Gastrocnemius medialis (tissue), 4 donors: ENCODE measurements around the gene NCAPD3. TPM values are rescaled to one million over a fixed set of nuclear protein-coding genes. Genes with fewer than 3 reads are reported as not detected.

Source experiments
- ATAC-seq, 2 donors: fragments of 150-250 bp; one replicate each; pipeline ENCODE4 v1.9.1; 2016
- DNase-seq, 2 donors: peaks; one replicate each; pipeline ENCODE4 v3.0.0-alpha.2; 2019
- H3K27ac ChIP-seq, 4 donors: fragments of 200-600 bp; sonication (generic); 1 replicate in 1 of 4; 2 replicates in 3 of 4; pipeline ENCODE4 v1.5.1; 2016 to 2018; ENCODE audit warnings: mild to moderate bottlenecking in 2 of 4, moderate library complexity in 1 of 4
- H3K27me3 ChIP-seq, 3 donors: fragments of 200-600 bp; sonication (generic) in 2 of 3; 1 replicate in 1 of 3; 2 replicates in 2 of 3; pipeline versions ENCODE4 v1.5.1 to v1.6.0; 2016 to 2019; ENCODE audit warnings: mild to moderate bottlenecking in 1 of 3, moderate library complexity in 1 of 3
- H3K36me3 ChIP-seq, 2 donors: fragments of 200-600 bp; sonication (generic) in 1 of 2; one replicate each; pipeline ENCODE4 v1.5.1; 2017 to 2018
- H3K4me1 ChIP-seq, 2 donors: fragments of 200-600 bp; sonication (generic) in 1 of 2; one replicate each; pipeline ENCODE4 v1.5.1; 2016 to 2017; ENCODE audit warnings: mild to moderate bottlenecking in 2 of 2
- H3K4me3 ChIP-seq, 4 donors: fragments of 200-600 bp; sonication (generic) in 3 of 4; 1 replicate in 1 of 4; 2 replicates in 3 of 4; pipeline ENCODE4 v1.5.1; 2016 to 2019; ENCODE audit warnings: mild to moderate bottlenecking in 2 of 4
- H3K9me3 ChIP-seq, 3 donors: fragments of 200-600 bp; sonication (generic) in 2 of 3; 1 replicate in 1 of 3; 2 replicates in 2 of 3; pipeline ENCODE4 v1.5.1; 2016 to 2019
- POLR2A ChIP-seq, 2 donors: fragments of 450-650 bp; IDR thresholded peaks; one replicate each; pipeline ENCODE4 v1.6.1; 2017; ENCODE audit warnings: antibody characterized with exemption in 2 of 2, mild to moderate bottlenecking in 2 of 2, moderate library complexity in 2 of 2
- in situ Hi-C, 4 donors: fragments of 200-750 bp; cut with MboI; loops; one replicate each; pipeline versions ENCODE4 v1.15.0 to v1.8.0; 2017; ENCODE audit warnings: low sequenced_read_pairs in 4 of 4
- intact Hi-C: fragments of 100-400 bp; cut with DNase I; formaldehyde crosslinking; loops from one replicate; pipeline ENCODE4 v1.15.1; 2023; ENCODE audit warnings: low total_unique reads
- total RNA-seq, 4 donors: library from RNA; depleted of rRNA; stranded (reverse); fragments of >200 nt; gene quantifications; one replicate each; pipeline versions ENCODE4 v1.1.0 to v1.2.3, GENCODE V29; 2016
- TF ChIP-seq, protein P1 (sequence below), 5 experiments: fragments of 450-650 bp in 3 of 5; fragments of 200-600 bp in 2 of 5; sonication (generic) in 2 of 5; IDR thresholded peaks in 4 of 5; conservative IDR thresholded peaks in 1 of 5; 1 replicate in 4 of 5; 2 replicates in 1 of 5; pipeline ENCODE4 v1.5.1; 2016 to 2019; ENCODE audit warnings: antibody characterized with exemption in 5 of 5, mild to moderate bottlenecking in 3 of 5, moderate library complexity in 3 of 5

The NCAPD3 gene
- total RNA-seq, 4 donors from 2014 or later: 3.6 to 6.7 (median 4.5) TPM

DNA sequence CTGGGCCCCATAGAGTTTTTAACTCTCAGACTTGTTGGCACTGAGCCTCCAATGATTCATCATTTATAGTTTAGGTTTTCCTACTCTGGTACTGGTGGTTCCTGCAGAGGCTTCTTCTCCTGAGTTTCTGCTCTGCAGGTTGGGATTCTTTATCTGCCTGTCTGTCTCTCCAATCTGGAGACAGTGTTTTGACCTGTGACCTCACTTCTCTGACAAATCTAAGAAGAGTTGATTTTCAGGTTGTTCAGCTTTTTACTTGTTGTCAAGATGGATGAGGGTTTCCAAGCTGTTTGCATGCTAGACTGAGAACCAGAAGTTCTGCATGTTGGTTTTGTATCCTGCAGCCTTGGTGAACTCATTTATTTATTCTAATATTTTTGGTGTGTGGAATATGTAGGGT is 91.0 kb downstream of the NCAPD3 start:
- Histone ChIP-seq H3K4me3 (no peak overlapping the region), H3K9me3 (no peaks in the 10 kb centered on the region), H3K4me1 (no peaks in the 10 kb centered on the region), H3K27me3 (no peaks in the 10 kb centered on the region), H3K36me3 (no peaks in the 10 kb centered on the region), H3K27ac (no peak overlapping the region)
- ATAC-seq (no peak), DNase-seq (no peak)
- intact Hi-C loops (no loop called here), in situ Hi-C loops (loop anchor here in 3 of 4 donors (10.0 to 25.0 kb wide), 2 partner anchors 88 to 196 kb away; no protein-coding TSS in a partner anchor)
- TF ChIP-seq, protein P1, sequence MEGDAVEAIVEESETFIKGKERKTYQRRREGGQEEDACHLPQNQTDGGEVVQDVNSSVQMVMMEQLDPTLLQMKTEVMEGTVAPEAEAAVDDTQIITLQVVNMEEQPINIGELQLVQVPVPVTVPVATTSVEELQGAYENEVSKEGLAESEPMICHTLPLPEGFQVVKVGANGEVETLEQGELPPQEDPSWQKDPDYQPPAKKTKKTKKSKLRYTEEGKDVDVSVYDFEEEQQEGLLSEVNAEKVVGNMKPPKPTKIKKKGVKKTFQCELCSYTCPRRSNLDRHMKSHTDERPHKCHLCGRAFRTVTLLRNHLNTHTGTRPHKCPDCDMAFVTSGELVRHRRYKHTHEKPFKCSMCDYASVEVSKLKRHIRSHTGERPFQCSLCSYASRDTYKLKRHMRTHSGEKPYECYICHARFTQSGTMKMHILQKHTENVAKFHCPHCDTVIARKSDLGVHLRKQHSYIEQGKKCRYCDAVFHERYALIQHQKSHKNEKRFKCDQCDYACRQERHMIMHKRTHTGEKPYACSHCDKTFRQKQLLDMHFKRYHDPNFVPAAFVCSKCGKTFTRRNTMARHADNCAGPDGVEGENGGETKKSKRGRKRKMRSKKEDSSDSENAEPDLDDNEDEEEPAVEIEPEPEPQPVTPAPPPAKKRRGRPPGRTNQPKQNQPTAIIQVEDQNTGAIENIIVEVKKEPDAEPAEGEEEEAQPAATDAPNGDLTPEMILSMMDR (IDR thresholded peaks at IDR 0.05 in 4 of 5, conservative IDR thresholded peaks at IDR 0.05 in 1 of 5): no peak
- TF ChIP-seq POLR2A (IDR thresholded peaks at IDR 0.05): no peak

DNA sequence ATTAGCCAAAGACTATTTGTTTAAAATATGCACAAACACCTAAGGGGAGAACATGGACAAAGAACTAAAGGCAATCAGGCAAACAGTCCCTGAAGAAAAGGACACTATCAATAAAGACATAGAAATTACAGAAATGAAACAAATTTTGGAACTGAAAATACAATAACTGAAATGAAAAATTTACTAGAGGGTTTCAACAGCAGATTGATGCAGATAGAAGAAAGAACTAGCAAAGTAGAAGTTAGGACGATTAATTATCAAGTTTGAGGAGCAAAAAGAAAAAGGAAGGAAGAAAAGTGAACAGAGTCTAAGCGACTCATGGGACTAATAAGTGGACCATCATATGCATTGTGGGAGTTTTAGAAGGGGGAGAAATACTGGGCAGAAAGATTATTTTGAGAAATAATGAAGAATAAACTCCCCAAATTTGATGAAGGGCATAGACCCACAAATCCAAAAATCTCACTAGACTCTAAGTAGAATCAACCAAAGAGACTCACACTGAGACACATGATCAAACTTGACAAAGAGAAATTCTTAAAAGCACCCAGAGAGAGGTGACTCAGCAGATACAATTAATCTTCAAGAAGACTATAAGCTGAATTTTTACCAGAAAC is 92.0 kb downstream of the NCAPD3 start:
- TF ChIP-seq, protein P1 (IDR thresholded peaks at IDR 0.05 in 4 of 5, conservative IDR thresholded peaks at IDR 0.05 in 1 of 5): no peak
- TF ChIP-seq POLR2A (IDR thresholded peaks at IDR 0.05): no peak
- DNase-seq (no peak), ATAC-seq (no peak)
- in situ Hi-C loops (loop anchor here in 3 of 4 donors (10.0 to 25.0 kb wide), 2 partner anchors 87 to 194 kb away; no protein-coding TSS in a partner anchor), intact Hi-C loops (no loop called here)
- no peaks in the 10 kb centered on the region for H3K4me1 ChIP-seq
- H3K27me3 ChIP-seq: no peaks in the 10 kb centered on the region
- no peak overlapping the region for H3K4me3 ChIP-seq
- no peaks in the 10 kb centered on the region for H3K36me3 ChIP-seq
- no peak overlapping the region for H3K27ac ChIP-seq
- no peaks in the 10 kb centered on the region for H3K9me3 ChIP-seq

DNA sequence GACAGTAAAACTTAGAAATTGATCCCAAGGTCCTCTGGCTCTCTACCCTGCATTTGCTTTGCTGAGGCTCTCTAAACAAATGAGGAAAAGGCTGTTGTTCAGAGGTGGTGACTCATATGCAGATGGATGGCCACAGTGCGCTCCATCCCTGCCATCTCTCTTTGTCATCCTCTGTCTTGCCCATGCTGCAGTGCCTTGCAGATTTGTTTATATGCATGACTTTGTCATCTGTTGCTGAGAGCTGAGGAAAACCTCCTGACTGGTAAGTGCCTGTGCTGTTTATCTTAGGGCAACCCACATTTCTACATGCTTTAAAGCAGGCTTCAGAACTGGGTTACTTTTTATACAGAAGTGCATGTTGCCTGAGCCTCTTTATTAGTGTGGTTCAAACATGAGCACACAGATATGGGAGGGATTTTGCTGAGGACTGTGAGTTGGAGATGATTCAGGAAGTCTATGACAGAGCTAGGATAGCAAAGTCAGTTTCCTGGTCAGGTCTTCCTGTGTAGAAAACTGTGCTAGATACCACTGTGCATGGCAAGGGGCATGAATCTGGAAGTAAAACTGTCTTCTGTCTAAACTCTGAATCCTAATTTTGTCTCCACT is 97.4 kb downstream of the NCAPD3 start:
- no peak for TF ChIP-seq POLR2A (IDR thresholded peaks at IDR 0.05)
- TF ChIP-seq, protein P1 (IDR thresholded peaks at IDR 0.05 in 4 of 5, conservative IDR thresholded peaks at IDR 0.05 in 1 of 5): no peak
- H3K27ac ChIP-seq: peak overlapping the region in 2 of 4 donors; percentile 61 to 70
- ATAC-seq (no peak), DNase-seq (no peak)
- H3K9me3 ChIP-seq: no peaks in the 10 kb centered on the region
- in situ Hi-C loops (loop anchor here in 3 of 4 donors (25.0 kb wide), 1 partner anchor 189 kb away; no protein-coding TSS in a partner anchor), intact Hi-C loops (loop anchor here (10.0 kb wide), 1 partner anchor 172 kb away; the partner anchor contains the start of gene IGSF9B)
- no peak overlapping the region for H3K4me3 ChIP-seq
- peaks cover 18 to 29% of the 10 kb centered on the region in 2 donors for H3K4me1 ChIP-seq
- H3K36me3 ChIP-seq: no peaks in the 10 kb centered on the region
- H3K27me3 ChIP-seq: peaks cover 0 to 3% (median 0%) of the 10 kb centered on the region in 3 donors

DNA sequence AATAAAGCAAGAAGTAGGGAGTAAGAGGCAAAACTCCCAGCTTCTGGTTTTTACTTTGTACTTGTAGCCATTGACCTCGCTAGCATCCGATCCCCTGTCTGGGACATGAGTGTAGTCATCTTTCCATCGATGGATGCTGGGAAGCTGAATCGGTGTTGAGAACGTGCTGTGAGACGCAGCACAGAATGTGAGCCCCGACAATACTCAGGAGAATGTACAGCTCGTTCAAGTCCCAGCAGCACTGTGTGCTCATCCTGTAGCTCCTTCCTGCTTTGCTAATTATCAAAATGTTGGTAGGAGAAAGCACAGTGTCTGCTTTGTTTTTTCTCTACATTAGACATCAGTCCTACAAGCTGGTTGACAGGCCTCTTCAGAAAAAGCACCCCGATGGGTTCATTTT is 98.3 kb downstream of the NCAPD3 start:
- peaks cover 26 to 37% of the 10 kb centered on the region in 2 donors for H3K4me1 ChIP-seq
- peak in 1 of 2 donors; percentile 38 for ATAC-seq
- intact Hi-C loops: loop anchor here (2.0 to 10.0 kb wide), 2 partner anchors 57 to 171 kb away; partner anchors contain the start of genes IGSF9B and JAM3

More for the DNA sequence above, 98.3 kb downstream of the NCAPD3 start:
- TF ChIP-seq, protein P1 (IDR thresholded peaks at IDR 0.05 in 4 of 5, conservative IDR thresholded peaks at IDR 0.05 in 1 of 5): no peak
- no peak for TF ChIP-seq POLR2A (IDR thresholded peaks at IDR 0.05)
- Histone ChIP-seq H3K36me3 (no peaks in the 10 kb centered on the region), H3K27me3 (peaks cover 0 to 3% (median 0%) of the 10 kb centered on the region in 3 donors), H3K27ac (peak overlapping the region; percentile 52 to 70 (median 60)), H3K9me3 (no peaks in the 10 kb centered on the region), H3K4me3 (peak overlapping the region; percentile 52 to 59 (median 54))
- in situ Hi-C loops: loop anchor here in 3 of 4 donors (25.0 kb wide), 1 partner anchor 188 kb away; no protein-coding TSS in a partner anchor
- DNase-seq: no peak
